ENCODE data around the gene HS3ST1.

HS3ST1 gene

GRCh38 chr4:11397819-11398610 lies 30.7 kb downstream of the HS3ST1 start:
- DNase-seq: no peak

- DNase-seq: no peak
Measured at GRCh38 chr4:11397146-11397545, 31.5 kb downstream of the HS3ST1 start.

GRCh38 chr4:11393551-11393950 lies 35.1 kb downstream of the HS3ST1 start:
- DNase-seq: no peak

- peak; percentile 40 for DNase-seq
Measured at GRCh38 chr4:11384072-11384471, 44.6 kb downstream of the HS3ST1 start.

- DNase-seq: peak; percentile 39
Measured at GRCh38 chr4:11376571-11376970, 52.1 kb downstream of the HS3ST1 start.

- no peak for DNase-seq
Measured at GRCh38 chr4:11376146-11376545, 52.5 kb downstream of the HS3ST1 start.

- DNase-seq: no peak
Measured at GRCh38 chr4:11368701-11369115, 60.0 kb downstream of the HS3ST1 start.

- DNase-seq: no peak
Measured at GRCh38 chr4:11367371-11367770, 61.3 kb downstream of the HS3ST1 start.

- DNase-seq: no peak
Measured at GRCh38 chr4:11366859-11367258, 61.8 kb downstream of the HS3ST1 start.

GRCh38 chr4:11365039-11365438 lies 63.7 kb downstream of the HS3ST1 start:
- no peak for DNase-seq

GRCh38 chr4:11359591-11359990 lies 69.1 kb downstream of the HS3ST1 start:
- DNase-seq: no peak

- DNase-seq: no peak
Measured at GRCh38 chr4:11355226-11355625, 73.5 kb downstream of the HS3ST1 start.

GRCh38 chr4:11354531-11354930 lies 74.2 kb downstream of the HS3ST1 start:
- no peak for DNase-seq

- no peak for DNase-seq
Measured at GRCh38 chr4:11348449-11349088, 80.1 kb downstream of the HS3ST1 start.

- DNase-seq: no peak
Measured at GRCh38 chr4:11344916-11345315, 83.8 kb downstream of the HS3ST1 start.

- DNase-seq: no peak
Measured at GRCh38 chr4:11343536-11343935, 85.2 kb downstream of the HS3ST1 start.
